Heart left ventricle (tissue), 16 donors: ENCODE data around the gene CDC42SE2. TPM values are rescaled to one million over a fixed set of nuclear protein-coding genes. Genes with fewer than 3 reads are reported as not detected.

Source experiments
- ATAC-seq, 4 donors: fragments of 200-7000 bp; cut with Tn5 transposase; one replicate each; pipeline ENCODE4 v1.9.1; 2020 to 2022; ENCODE audit warnings: moderate library complexity in 4 of 4, mild to moderate bottlenecking in 3 of 4, moderate number of reproducible peaks in 1 of 4
- DNase-seq, 5 donors: peaks; one replicate each; pipeline ENCODE4 v3.0.0-alpha.2; 2020
- H3K27ac ChIP-seq, 12 donors: fragments of 200-600 bp; sonication (generic) in 4 of 12; one replicate each; pipeline versions ENCODE4 v1.5.0 to v1.8.0; 2016 to 2022; ENCODE audit warnings: mild to moderate bottlenecking in 2 of 12
- H3K27me3 ChIP-seq, 9 donors: fragments of 200-600 bp; sonication (generic) in 2 of 9; one replicate each; pipeline versions ENCODE4 v1.5.1 to v1.8.0; 2016 to 2022; ENCODE audit warnings: mild to moderate bottlenecking in 3 of 9
- H3K36me3 ChIP-seq, 9 donors: fragments of 200-600 bp; sonication (generic) in 2 of 9; one replicate each; pipeline versions ENCODE4 v1.5.0 to v1.8.0; 2018 to 2022; ENCODE audit warnings: mild to moderate bottlenecking in 2 of 9
- H3K4me1 ChIP-seq, 12 donors: fragments of 200-600 bp; sonication (generic) in 4 of 12; one replicate each; pipeline versions ENCODE4 v1.5.0 to v1.8.0; 2016 to 2022; ENCODE audit warnings: mild to moderate bottlenecking in 3 of 12
- H3K4me3 ChIP-seq, 12 donors: fragments of 200-600 bp; sonication (generic) in 4 of 12; one replicate each; pipeline versions ENCODE4 v1.5.0 to v1.8.0; 2017 to 2022; ENCODE audit warnings: mild to moderate bottlenecking in 9 of 12, moderate library complexity in 4 of 12
- H3K9me3 ChIP-seq, 12 donors: fragments of 200-600 bp; sonication (generic) in 4 of 12; one replicate each; pipeline versions ENCODE4 v1.5.0 to v1.8.0; 2016 to 2022; ENCODE audit warnings: mild to moderate bottlenecking in 1 of 12
- POLR2A ChIP-seq, 2 donors: fragments of 450-650 bp; IDR thresholded peaks; one replicate each; pipeline ENCODE4 v1.6.1; 2017; ENCODE audit warnings: antibody characterized with exemption in 2 of 2, mild to moderate bottlenecking in 2 of 2, moderate library complexity in 2 of 2
- WGBS, 4 donors: extraction: QIAGEN DNeasy Blood & Tissue Kit in 2 of 4; methylation state at CpG; one replicate each; pipeline versions ENCODE4 v1.1.5 to v1.1.7; 2013 to 2018; 5-methylcytosine and 5-hydroxymethylcytosine counted together
- intact Hi-C, 10 donors: fragments of 100-400 bp; cut with DNase I; formaldehyde crosslinking; loops; one replicate each; pipeline versions ENCODE4 v1.11.1 to v1.14.2; 2022
- long read RNA-seq, 3 donors: library from polyadenylated mRNA; unstranded; transcript quantifications; one replicate each; pipeline ENCODE4 v2.0.0, GENCODE V29; 2020 to 2021
- polyA plus RNA-seq, 2 donors: library from polyadenylated mRNA; stranded (reverse); fragments of 200-250 nt; gene quantifications; one replicate each; pipeline ENCODE4 v1.2.3, GENCODE V29; 2013
- total RNA-seq, 9 donors: library from RNA; depleted of rRNA in 2 of 9; stranded (reverse); fragments of >200 nt in 2 of 9; fragmentation: NEBNext Ultra II Directional in 3 of 9; extraction: Animal tissue kit (Norgen Biotek cat#: 25700) in 3 of 9; gene quantifications; one replicate each; pipeline versions ENCODE4 v1.1.0 to v1.2.4, GENCODE V29; 2016 to 2023
- TF ChIP-seq, protein P1 (sequence below), 12 donors: fragments of 200-600 bp; sonication (generic) in 4 of 12; IDR thresholded peaks; one replicate each; pipeline versions ENCODE4 v1.5.0 to v1.8.0; 2018 to 2022; ENCODE audit warnings: antibody characterized with exemption in 12 of 12, mild to moderate bottlenecking in 5 of 12
- donor health status: ischemic (EF 13 %, LVEDD 7.1; RV severe dilation, severe dysfunction).
- donor health status: healthy with polysubstance abuse.
- donor health status: DM: no; HTN: yes; CAD: no.
- donor health status: DM: no; HTN: no; CAD: no.
- donor health status: ischemic (EF 25% LVEDD 6.9; RV normal size, moderate dysfunction).
- donor health status: ischemic (EF 25% LVEDD 5.7; RV mildly dilated, moderate dysfunction).
- donor health status: healthy.
- donor health status: DM: yes; HTN: yes; CAD: no.
- donor health status: ischemic (EF 35%, LVEDD 5.7; RV mildly dilated, moderate dysfunction).
- donor health status: nonischemic (EF 11% LVEDD 7.7; RV severe dilation, severe dysfunction).
- donor health status: DM: yes; HTN: yes; CAD: no.
- donor health status: PGD.
- donor health status: ischemic (EF 29% LVEDD 5.4; RV normal size, mild dysfunction).
- donor health status: nonischemic (EF 23%, LVEDD 6.1; RV moderate dilation, normal function).

Gene CDC42SE2, protein sequence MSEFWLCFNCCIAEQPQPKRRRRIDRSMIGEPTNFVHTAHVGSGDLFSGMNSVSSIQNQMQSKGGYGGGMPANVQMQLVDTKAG
- total RNA-seq (10 to 100 TPM in 8 of 9 donors, 1 to 10 TPM in 1; 9.8 to 29.2 (median 12.4) TPM), polyA plus RNA-seq (10 to 100 TPM in 1 of 2 donors, 1 to 10 TPM in 1; 4.8 to 12.7 TPM)
- long read RNA-seq, donor 1, partial matches to known transcripts, result 0 of 8 reads
- long read RNA-seq, donor 1, other reads (novel, unspliced or antisense), result 8 of 8 reads
- long read RNA-seq, donor 2, transcript CDC42SE2-201 (6 exons, 3,591 nt), result major isoform, 7 of 41 reads
- long read RNA-seq, donor 2, partial matches to known transcripts, result 5 of 41 reads
- long read RNA-seq, donor 2, other reads (novel, unspliced or antisense), result 27 of 41 reads
- long read RNA-seq, donor 3, partial matches to known transcripts, result 1 of 17 reads
- long read RNA-seq, donor 3, other reads (novel, unspliced or antisense), result 14 of 17 reads

DNA sequence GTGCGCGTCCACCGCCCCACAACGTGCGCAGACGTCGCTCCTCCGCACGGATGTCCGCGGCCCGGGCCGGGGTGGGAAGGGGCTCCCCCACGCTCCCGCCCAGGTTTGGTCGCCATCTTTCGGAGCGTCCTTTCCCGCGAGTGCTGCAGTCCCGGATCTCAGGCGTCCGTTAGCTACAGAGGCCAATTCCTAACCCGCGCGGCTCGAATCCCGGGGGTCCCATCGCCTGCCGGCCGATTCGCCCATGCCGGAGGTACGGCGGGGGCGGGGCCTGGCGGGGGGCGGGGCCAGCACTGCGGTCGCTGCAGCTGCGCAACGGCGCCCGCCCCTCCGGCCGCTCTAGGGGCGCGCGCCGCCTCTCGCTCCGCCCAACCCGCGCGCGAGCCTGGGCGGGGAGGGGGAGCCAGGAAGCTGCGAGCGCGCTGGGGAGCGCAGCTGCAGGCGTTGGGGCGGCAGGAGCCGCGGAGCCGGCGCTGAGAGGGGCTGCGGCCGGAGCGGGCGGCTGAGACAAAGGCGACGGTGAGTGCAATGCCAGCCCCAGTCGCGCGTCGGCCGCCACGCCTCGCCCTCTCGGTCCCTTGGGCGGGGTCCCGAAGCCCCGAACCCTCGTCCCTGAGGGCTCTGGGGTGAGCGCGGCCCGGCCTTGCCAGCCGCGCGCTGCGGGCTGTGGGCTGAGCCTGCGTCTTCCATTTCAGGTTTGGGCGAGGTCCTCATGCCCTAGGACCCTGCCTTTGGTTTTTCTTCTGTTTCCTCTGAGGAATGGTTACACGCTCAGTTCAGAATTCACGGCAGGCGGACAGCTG, at the start of gene CDC42SE2:
CDC42SE2 (plus strand) TSS at position 406 of the 803 bp plus-strand sequence. CDS start 95,441 bp downstream, outside the sequence.
- H3K36me3 ChIP-seq, result no peaks in the 10 kb centered on the region
- peaks cover 0 to 58% (median 9%) of the 10 kb centered on the region in 12 donors for H3K4me1 ChIP-seq
- peak within 1 kb of the TSS; percentile 10 to 95 (median 87) for H3K27ac ChIP-seq
- TF ChIP-seq POLR2A (IDR thresholded peaks at IDR 0.05), result peak; percentile 16 to 95
- TF ChIP-seq, protein P1, sequence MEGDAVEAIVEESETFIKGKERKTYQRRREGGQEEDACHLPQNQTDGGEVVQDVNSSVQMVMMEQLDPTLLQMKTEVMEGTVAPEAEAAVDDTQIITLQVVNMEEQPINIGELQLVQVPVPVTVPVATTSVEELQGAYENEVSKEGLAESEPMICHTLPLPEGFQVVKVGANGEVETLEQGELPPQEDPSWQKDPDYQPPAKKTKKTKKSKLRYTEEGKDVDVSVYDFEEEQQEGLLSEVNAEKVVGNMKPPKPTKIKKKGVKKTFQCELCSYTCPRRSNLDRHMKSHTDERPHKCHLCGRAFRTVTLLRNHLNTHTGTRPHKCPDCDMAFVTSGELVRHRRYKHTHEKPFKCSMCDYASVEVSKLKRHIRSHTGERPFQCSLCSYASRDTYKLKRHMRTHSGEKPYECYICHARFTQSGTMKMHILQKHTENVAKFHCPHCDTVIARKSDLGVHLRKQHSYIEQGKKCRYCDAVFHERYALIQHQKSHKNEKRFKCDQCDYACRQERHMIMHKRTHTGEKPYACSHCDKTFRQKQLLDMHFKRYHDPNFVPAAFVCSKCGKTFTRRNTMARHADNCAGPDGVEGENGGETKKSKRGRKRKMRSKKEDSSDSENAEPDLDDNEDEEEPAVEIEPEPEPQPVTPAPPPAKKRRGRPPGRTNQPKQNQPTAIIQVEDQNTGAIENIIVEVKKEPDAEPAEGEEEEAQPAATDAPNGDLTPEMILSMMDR (IDR thresholded peaks at IDR 0.05), result no peak
- intact Hi-C loops, result loop anchor here (2.0 to 10.0 kb wide), 10 partner anchors 92 to 1359 kb away; partner anchors contain the start of genes HINT1 (in 4 of the 10), LYRM7 (in 4 of the 10), CHSY3 (in 1 of the 10) and RAPGEF6 (in 1 of the 10)
- ATAC-seq (peak; percentile 95 to 100 (median 99)), DNase-seq (peak; percentile 84 to 92 (median 88))
- WGBS, 4 donors, result 0 to 1% (median 0%) methylated on average over 18 to 97 of the region's 97 CpGs
- peak within 1 kb of the TSS; percentile 85 to 100 (median 94) for H3K4me3 ChIP-seq
- no peaks in the 10 kb centered on the region for H3K27me3 ChIP-seq
- no peaks in the 10 kb centered on the region for H3K9me3 ChIP-seq

DNA sequence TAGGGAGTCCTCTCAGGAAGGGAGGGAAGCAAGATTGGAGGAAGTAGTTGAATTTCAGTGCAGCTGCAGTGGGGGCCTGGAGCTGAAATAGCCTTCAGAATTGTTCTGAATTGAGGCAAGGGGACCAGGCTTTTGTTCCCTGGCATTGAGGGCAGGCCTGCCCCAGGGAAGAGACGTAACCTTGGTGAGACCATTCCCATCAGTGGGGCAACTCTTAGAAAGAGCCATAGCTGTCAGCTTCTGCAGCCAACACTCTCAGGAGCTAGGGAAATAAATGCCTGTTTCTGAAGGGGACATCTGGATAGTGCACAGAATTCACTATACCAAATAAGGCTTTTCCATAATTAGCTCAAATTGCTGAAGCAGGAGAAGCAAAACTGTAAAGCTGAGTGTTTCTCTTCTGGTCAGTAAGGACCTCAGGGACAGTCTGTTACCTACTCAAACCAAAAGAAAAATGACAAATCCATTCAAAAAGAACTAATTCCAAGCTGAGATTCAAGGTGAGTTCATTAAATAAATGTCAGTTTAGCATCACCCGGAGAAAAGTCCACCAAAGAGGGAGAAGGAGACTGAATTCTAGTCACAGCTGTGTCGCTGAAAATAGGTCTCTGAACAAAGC, 49.1 kb upstream of the CDC42SE2 start:
- 59 to 79% (median 66%) methylated on average over 3 of the region's 3 CpGs for WGBS, 4 donors
- Histone ChIP-seq H3K9me3 (no peaks in the 10 kb centered on the region), H3K4me3 (no peak overlapping the region), H3K27me3 (no peaks in the 10 kb centered on the region), H3K36me3 (no peaks in the 10 kb centered on the region), H3K27ac (no peak overlapping the region), H3K4me1 (peaks cover 0 to 13% (median 0%) of the 10 kb centered on the region in 12 donors)
- no peak for DNase-seq
- ATAC-seq, result no peak
- TF ChIP-seq POLR2A (IDR thresholded peaks at IDR 0.05), result no peak
- intact Hi-C loops, result no loop called here

DNA sequence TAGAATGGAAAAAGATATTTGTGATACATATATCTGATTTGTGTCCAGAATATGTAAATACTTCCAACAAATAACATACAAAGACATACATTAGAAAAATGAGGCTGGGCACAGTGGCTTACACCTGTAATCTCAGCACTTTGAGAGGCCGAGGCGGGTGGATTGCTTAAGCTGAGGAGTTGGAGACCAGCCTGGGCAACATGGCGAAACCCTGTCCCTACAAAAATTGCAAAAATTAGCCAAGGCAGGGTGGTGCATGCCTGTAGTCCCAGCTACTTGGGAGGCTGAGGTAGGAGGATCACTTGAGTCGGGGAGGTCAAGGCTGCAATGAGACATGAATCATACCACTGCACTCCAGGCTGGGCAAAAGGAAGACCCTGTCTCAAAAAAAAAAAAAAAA, 46.1 kb upstream of the CDC42SE2 start:
- no peaks in the 10 kb centered on the region for H3K9me3 ChIP-seq
- WGBS, 4 donors, result 96 to 98% (median 97%) methylated on average over 4 of the region's 4 CpGs
- no peak overlapping the region for H3K27ac ChIP-seq
- no peaks in the 10 kb centered on the region for H3K36me3 ChIP-seq
- ATAC-seq (no peak), DNase-seq (no peak)
- no peaks in the 10 kb centered on the region for H3K27me3 ChIP-seq
- H3K4me3 ChIP-seq, result no peak overlapping the region
- no peak for TF ChIP-seq POLR2A (IDR thresholded peaks at IDR 0.05)
- TF ChIP-seq, protein P1 (IDR thresholded peaks at IDR 0.05), result no peak
- intact Hi-C loops, result no loop called here
- peaks cover 0 to 13% (median 0%) of the 10 kb centered on the region in 12 donors for H3K4me1 ChIP-seq

DNA sequence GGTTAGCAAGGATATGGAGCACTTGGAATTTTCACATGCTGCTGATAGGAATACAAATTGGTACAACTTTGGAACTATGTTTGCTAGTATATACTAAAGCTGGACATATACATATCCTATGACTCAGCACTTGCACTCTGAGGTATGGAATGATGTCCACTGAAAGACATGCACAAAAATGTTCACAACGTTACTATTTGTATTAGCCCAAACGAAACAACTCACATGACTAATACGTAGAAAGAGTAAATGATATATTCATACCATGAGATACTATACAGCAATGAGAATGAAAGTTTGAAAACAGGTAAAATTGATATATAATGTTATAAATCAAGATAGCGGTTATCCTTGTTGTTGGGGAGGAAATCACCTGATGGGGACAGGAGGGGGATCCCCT, 45.5 kb upstream of the CDC42SE2 start:
- no peak overlapping the region for H3K4me3 ChIP-seq
- TF ChIP-seq, protein P1 (IDR thresholded peaks at IDR 0.05), result no peak
- no peak for TF ChIP-seq POLR2A (IDR thresholded peaks at IDR 0.05)
- no peaks in the 10 kb centered on the region for H3K36me3 ChIP-seq
- 75 to 88% (median 82%) methylated on average over 4 of the region's 4 CpGs for WGBS, 4 donors
- peaks cover 0 to 19% (median 0%) of the 10 kb centered on the region in 12 donors for H3K4me1 ChIP-seq
- ATAC-seq, result no peak
- no peaks in the 10 kb centered on the region for H3K27me3 ChIP-seq
- intact Hi-C loops, result no loop called here
- H3K27ac ChIP-seq, result no peak overlapping the region
- no peaks in the 10 kb centered on the region for H3K9me3 ChIP-seq
- DNase-seq, result no peak
